Measurements from ENCODE around the gene NCKAP5. TPM values are rescaled to one million over a fixed set of nuclear protein-coding genes. Genes with fewer than 3 reads are reported as not detected.

NCKAP5 gene
- total RNA-seq (ENCODE audit: unreplicated experiment) = 7.4 TPM
- long read RNA-seq, partial matches to known transcripts = 0 of 1 reads
- long read RNA-seq, other reads (novel, unspliced or antisense) = 1 of 1 reads

- Mint-ChIP-seq H3K9me3 (ENCODE audit: unreplicated experiment) (no peaks in the 10 kb centered on the region), H3K4me3 (ENCODE audit: unreplicated experiment) (peak within 1 kb of the TSS; percentile 63), H3K36me3 (ENCODE audit: low read depth, unreplicated experiment) (no peaks in the 10 kb centered on the region), H3K27me3 (ENCODE audit: unreplicated experiment) (no peaks in the 10 kb centered on the region), H3K4me1 (ENCODE audit: unreplicated experiment) (peaks cover 25% of the 10 kb centered on the region), H3K27ac (ENCODE audit: unreplicated experiment) (peak within 1 kb of the TSS; percentile 73)
- no peak for TF ChIP-seq CTCF (IDR thresholded peaks at IDR 0.05; ENCODE audit: unreplicated experiment)
- DNase-seq (ENCODE audit: low spot score) = no peak
Observed at GRCh38 chr2:133568172-133568571, at the start of gene NCKAP5. Gene NCKAP5 (minus strand): TSS chr2:133568463. CDS start chr2:133517526, 50,937 bp downstream.

GRCh38 chr2:133609664-133610063, 41.4 kb upstream of the NCKAP5 start:
- Mint-ChIP-seq H3K27me3 (ENCODE audit: unreplicated experiment) (no peaks in the 10 kb centered on the region), H3K27ac (ENCODE audit: unreplicated experiment) (no peak overlapping the region), H3K4me3 (ENCODE audit: unreplicated experiment) (no peak overlapping the region), H3K36me3 (ENCODE audit: low read depth, unreplicated experiment) (no peaks in the 10 kb centered on the region), H3K4me1 (ENCODE audit: unreplicated experiment) (no peaks in the 10 kb centered on the region), H3K9me3 (ENCODE audit: unreplicated experiment) (no peaks in the 10 kb centered on the region)
- TF ChIP-seq CTCF (IDR thresholded peaks at IDR 0.05; ENCODE audit: unreplicated experiment) = no peak
- DNase-seq (ENCODE audit: low spot score) = no peak

- Mint-ChIP-seq H3K4me1 (ENCODE audit: unreplicated experiment) (no peaks in the 10 kb centered on the region), H3K36me3 (ENCODE audit: low read depth, unreplicated experiment) (no peaks in the 10 kb centered on the region), H3K27me3 (ENCODE audit: unreplicated experiment) (no peaks in the 10 kb centered on the region), H3K4me3 (ENCODE audit: unreplicated experiment) (no peak overlapping the region), H3K9me3 (ENCODE audit: unreplicated experiment) (no peaks in the 10 kb centered on the region), H3K27ac (ENCODE audit: unreplicated experiment) (no peak overlapping the region)
- no peak for DNase-seq (ENCODE audit: low spot score)
- no peak for TF ChIP-seq CTCF (IDR thresholded peaks at IDR 0.05; ENCODE audit: unreplicated experiment)
Observed at GRCh38 chr2:133608291-133608690, 40.0 kb upstream of the NCKAP5 start.

GRCh38 chr2:133607679-133608078, 39.4 kb upstream of the NCKAP5 start:
- DNase-seq (ENCODE audit: low spot score) = no peak
- no peaks in the 10 kb centered on the region for H3K9me3 Mint-ChIP-seq (ENCODE audit: unreplicated experiment)
- H3K4me1 Mint-ChIP-seq (ENCODE audit: unreplicated experiment) = no peaks in the 10 kb centered on the region
- H3K27ac Mint-ChIP-seq (ENCODE audit: unreplicated experiment) = no peak overlapping the region
- H3K36me3 Mint-ChIP-seq (ENCODE audit: low read depth, unreplicated experiment) = no peaks in the 10 kb centered on the region
- no peak overlapping the region for H3K4me3 Mint-ChIP-seq (ENCODE audit: unreplicated experiment)
- no peak for TF ChIP-seq CTCF (IDR thresholded peaks at IDR 0.05; ENCODE audit: unreplicated experiment)
- no peaks in the 10 kb centered on the region for H3K27me3 Mint-ChIP-seq (ENCODE audit: unreplicated experiment)

- Mint-ChIP-seq H3K36me3 (ENCODE audit: low read depth, unreplicated experiment) (no peaks in the 10 kb centered on the region), H3K4me1 (ENCODE audit: unreplicated experiment) (no peaks in the 10 kb centered on the region)
- DNase-seq (ENCODE audit: low spot score) = no peak
Observed at GRCh38 chr2:133606616-133607015, 38.4 kb upstream of the NCKAP5 start.

More at GRCh38 chr2:133606616-133607015, 38.4 kb upstream of the NCKAP5 start:
- TF ChIP-seq CTCF (IDR thresholded peaks at IDR 0.05; ENCODE audit: unreplicated experiment) = no peak
- Mint-ChIP-seq H3K9me3 (ENCODE audit: unreplicated experiment) (no peaks in the 10 kb centered on the region), H3K27ac (ENCODE audit: unreplicated experiment) (no peak overlapping the region), H3K27me3 (ENCODE audit: unreplicated experiment) (no peaks in the 10 kb centered on the region), H3K4me3 (ENCODE audit: unreplicated experiment) (no peak overlapping the region)
